ENCODE measurements around the gene KCNC3. TPM values are rescaled to one million over a fixed set of nuclear protein-coding genes. Genes with fewer than 3 reads are reported as not detected.

KCNC3 gene
- total and polyA plus RNA-seq, 2 of the 13 experiments (the other 11 are each of a cell fraction or from before 2014, with no cell fraction given), result 0.29 to 1.7 TPM

- no peak for TF ChIP-seq HMG20B (CRISPR knock-in tag; conservative IDR thresholded peaks at IDR 0.05)
- TF ChIP-seq TBP (CRISPR knock-in tag; IDR thresholded peaks at IDR 0.05), result no peak
- TF ChIP-seq, protein P1, sequence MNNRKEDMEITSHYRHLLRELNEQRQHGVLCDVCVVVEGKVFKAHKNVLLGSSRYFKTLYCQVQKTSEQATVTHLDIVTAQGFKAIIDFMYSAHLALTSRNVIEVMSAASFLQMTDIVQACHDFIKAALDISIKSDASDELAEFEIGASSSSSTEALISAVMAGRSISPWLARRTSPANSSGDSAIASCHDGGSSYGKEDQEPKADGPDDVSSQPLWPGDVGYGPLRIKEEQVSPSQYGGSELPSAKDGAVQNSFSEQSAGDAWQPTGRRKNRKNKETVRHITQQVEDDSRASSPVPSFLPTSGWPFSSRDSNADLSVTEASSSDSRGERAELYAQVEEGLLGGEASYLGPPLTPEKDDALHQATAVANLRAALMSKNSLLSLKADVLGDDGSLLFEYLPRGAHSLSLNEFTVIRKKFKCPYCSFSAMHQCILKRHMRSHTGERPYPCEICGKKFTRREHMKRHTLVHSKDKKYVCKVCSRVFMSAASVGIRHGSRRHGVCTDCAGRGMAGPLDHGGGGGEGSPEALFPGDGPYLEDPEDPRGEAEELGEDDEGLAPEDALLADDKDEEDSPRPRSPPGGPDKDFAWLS (CRISPR knock-in tag; IDR thresholded peaks at IDR 0.05; ENCODE audit: borderline replicate concordance), result no peak
- TF ChIP-seq HOXA3 (CRISPR knock-in tag; IDR thresholded peaks at IDR 0.05), result peak; percentile 85
- TF ChIP-seq ZNF570 (CRISPR knock-in tag; IDR thresholded peaks at IDR 0.05; ENCODE audit: borderline replicate concordance), result no peak
- TF ChIP-seq HIVEP1 (CRISPR knock-in tag; IDR thresholded peaks at IDR 0.05), result no peak
- TF ChIP-seq ZNF646 (CRISPR knock-in tag; IDR thresholded peaks at IDR 0.05), result no peak
- TF ChIP-seq CCAR2 (optimal IDR thresholded peaks at IDR 0.05; ENCODE audit: low read depth, low read length), result no peak
- TF ChIP-seq SP140L (CRISPR knock-in tag; IDR thresholded peaks at IDR 0.05; ENCODE audit: borderline replicate concordance), result peak; percentile 85; the same call in 1 of the 2 replicates
- TF ChIP-seq CEBPG (CRISPR knock-in tag; IDR thresholded peaks at IDR 0.05), result no peak
- TF ChIP-seq ZNF652 (CRISPR knock-in tag; IDR thresholded peaks at IDR 0.05; ENCODE audit: borderline replicate concordance, low read depth), result peak; percentile 99
- no peak for TF ChIP-seq ZNF572 (CRISPR knock-in tag; IDR thresholded peaks at IDR 0.05)
- no peak for TF ChIP-seq NFIB (CRISPR knock-in tag; IDR thresholded peaks at IDR 0.05; ENCODE audit: borderline replicate concordance)
- TF ChIP-seq ZNF724P (CRISPR knock-in tag; IDR thresholded peaks at IDR 0.05; ENCODE audit: borderline replicate concordance), result peak; percentile 79; the same call in 1 of the 2 replicates
- TF ChIP-seq, protein P2, sequence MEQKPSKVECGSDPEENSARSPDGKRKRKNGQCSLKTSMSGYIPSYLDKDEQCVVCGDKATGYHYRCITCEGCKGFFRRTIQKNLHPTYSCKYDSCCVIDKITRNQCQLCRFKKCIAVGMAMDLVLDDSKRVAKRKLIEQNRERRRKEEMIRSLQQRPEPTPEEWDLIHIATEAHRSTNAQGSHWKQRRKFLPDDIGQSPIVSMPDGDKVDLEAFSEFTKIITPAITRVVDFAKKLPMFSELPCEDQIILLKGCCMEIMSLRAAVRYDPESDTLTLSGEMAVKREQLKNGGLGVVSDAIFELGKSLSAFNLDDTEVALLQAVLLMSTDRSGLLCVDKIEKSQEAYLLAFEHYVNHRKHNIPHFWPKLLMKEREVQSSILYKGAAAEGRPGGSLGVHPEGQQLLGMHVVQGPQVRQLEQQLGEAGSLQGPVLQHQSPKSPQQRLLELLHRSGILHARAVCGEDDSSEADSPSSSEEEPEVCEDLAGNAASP (CRISPR knock-in tag; IDR thresholded peaks at IDR 0.05; ENCODE audit: borderline replicate concordance), result peak; percentile 54; the same call in 1 of the 2 replicates
- TF ChIP-seq, protein P3, sequence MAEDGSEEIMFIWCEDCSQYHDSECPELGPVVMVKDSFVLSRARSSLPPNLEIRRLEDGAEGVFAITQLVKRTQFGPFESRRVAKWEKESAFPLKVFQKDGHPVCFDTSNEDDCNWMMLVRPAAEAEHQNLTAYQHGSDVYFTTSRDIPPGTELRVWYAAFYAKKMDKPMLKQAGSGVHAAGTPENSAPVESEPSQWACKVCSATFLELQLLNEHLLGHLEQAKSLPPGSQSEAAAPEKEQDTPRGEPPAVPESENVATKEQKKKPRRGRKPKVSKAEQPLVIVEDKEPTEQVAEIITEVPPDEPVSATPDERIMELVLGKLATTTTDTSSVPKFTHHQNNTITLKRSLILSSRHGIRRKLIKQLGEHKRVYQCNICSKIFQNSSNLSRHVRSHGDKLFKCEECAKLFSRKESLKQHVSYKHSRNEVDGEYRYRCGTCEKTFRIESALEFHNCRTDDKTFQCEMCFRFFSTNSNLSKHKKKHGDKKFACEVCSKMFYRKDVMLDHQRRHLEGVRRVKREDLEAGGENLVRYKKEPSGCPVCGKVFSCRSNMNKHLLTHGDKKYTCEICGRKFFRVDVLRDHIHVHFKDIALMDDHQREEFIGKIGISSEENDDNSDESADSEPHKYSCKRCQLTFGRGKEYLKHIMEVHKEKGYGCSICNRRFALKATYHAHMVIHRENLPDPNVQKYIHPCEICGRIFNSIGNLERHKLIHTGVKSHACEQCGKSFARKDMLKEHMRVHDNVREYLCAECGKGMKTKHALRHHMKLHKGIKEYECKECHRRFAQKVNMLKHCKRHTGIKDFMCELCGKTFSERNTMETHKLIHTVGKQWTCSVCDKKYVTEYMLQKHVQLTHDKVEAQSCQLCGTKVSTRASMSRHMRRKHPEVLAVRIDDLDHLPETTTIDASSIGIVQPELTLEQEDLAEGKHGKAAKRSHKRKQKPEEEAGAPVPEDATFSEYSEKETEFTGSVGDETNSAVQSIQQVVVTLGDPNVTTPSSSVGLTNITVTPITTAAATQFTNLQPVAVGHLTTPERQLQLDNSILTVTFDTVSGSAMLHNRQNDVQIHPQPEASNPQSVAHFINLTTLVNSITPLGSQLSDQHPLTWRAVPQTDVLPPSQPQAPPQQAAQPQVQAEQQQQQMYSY (CRISPR knock-in tag; IDR thresholded peaks at IDR 0.05), result peak; percentile 70; the same call in 1 of the 2 replicates
These were observed 3.7 kb downstream of the KCNC3 start (continued) for GRCh38 chr19:50325310-50326100.

Data from HepG2 (cell line).